Measurements from ENCODE around the gene AMMECR1.
A peak's percentile ranks its signal among the peaks of the same experiment; 100 is the strongest.

The AMMECR1 gene

DNA sequence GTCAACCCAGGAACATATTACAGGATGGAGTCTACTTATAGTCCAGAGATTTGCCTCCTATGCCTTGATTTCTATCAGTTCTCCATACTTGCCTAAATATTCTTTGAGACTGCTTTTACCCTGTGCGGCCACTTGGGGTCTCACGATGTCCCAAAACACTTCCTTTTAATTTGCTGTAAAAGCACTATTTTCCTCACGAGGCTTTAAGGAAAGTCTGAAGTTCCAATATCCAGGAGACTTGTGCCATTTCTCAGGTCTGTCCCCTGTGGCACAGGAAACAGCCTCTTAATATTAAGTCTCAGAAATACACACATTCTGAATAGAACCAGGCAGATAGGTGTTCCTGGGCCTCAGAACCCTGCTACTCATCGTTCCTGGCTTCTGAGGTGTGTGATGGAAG, 172.0 kb downstream of the AMMECR1 start:
- TF ChIP-seq MYC (IDR thresholded peaks at IDR 0.05; ENCODE audit: low read depth, low read length) = no peak
- TF ChIP-seq, protein P1, sequence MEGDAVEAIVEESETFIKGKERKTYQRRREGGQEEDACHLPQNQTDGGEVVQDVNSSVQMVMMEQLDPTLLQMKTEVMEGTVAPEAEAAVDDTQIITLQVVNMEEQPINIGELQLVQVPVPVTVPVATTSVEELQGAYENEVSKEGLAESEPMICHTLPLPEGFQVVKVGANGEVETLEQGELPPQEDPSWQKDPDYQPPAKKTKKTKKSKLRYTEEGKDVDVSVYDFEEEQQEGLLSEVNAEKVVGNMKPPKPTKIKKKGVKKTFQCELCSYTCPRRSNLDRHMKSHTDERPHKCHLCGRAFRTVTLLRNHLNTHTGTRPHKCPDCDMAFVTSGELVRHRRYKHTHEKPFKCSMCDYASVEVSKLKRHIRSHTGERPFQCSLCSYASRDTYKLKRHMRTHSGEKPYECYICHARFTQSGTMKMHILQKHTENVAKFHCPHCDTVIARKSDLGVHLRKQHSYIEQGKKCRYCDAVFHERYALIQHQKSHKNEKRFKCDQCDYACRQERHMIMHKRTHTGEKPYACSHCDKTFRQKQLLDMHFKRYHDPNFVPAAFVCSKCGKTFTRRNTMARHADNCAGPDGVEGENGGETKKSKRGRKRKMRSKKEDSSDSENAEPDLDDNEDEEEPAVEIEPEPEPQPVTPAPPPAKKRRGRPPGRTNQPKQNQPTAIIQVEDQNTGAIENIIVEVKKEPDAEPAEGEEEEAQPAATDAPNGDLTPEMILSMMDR (IDR thresholded peaks at IDR 0.05; ENCODE audit: low read depth, low read length) = peak; percentile 30
- H3K4me3 ChIP-seq (ENCODE audit: low read depth, low read length) = no peak overlapping the region
- peak; percentile 47 for DNase-seq (ENCODE audit: low read depth)

DNA sequence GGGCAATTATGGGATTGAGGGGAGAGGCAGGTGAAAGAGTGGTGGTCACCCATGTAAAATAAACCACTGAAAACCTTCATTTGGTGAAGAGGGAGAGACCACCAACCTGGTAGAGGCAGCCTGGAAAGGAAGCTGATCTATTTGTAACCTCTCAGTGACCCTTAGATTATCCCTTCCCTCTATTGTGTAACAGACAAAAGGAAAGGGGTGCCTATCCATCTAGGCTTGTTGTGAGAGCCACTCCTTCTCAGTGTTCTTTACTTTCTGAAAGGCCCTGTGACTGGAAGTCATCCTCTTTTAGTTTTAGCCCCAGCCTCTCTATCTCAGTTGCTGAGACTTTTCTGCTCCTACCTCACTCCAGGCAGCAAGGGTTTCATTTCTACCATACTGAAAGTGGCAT, 172.6 kb downstream of the AMMECR1 start:
- H3K4me3 ChIP-seq (ENCODE audit: low read depth, low read length) = no peak overlapping the region
- no peak for DNase-seq (ENCODE audit: low read depth)
- TF ChIP-seq, protein P1 (IDR thresholded peaks at IDR 0.05; ENCODE audit: low read depth, low read length) = no peak
- TF ChIP-seq POLR2A (IDR thresholded peaks at IDR 0.05; ENCODE audit: extremely low read depth, insufficient read length) (no peak), MYC (IDR thresholded peaks at IDR 0.05; ENCODE audit: low read depth, low read length) (no peak)

All from NB4 (cell line).